Coronary artery (tissue), 2 donors: Measurements from ENCODE around the gene DMPK.
"Not testable (repeated sequence)": the region's sequence is repeated elsewhere in the genome, so short reads cannot be mapped to it uniquely, and the experiment has no call there.

Source experiments
- DNase-seq: peaks from one replicate; pipeline ENCODE4 v3.0.0-alpha.2; 2017; ENCODE audit warnings: low spot score
- H3K27ac ChIP-seq, 2 donors: fragments of 200-600 bp; sonication (generic); one replicate each; pipeline ENCODE4 v1.5.1; 2016 to 2019
- H3K4me3 ChIP-seq: fragments of 200-600 bp; sonication (generic); 2 replicates; pipeline ENCODE4 v1.5.1; 2016; ENCODE audit warnings: mild to moderate bottlenecking, moderate library complexity
- TF ChIP-seq, protein P1 (sequence below): fragments of 200-600 bp; sonication (generic); IDR thresholded peaks from one replicate; pipeline ENCODE4 v1.5.1; 2019; ENCODE audit warnings: antibody characterized with exemption

Gene DMPK

GRCh38 chr19:45742969-45743368 is 39.3 kb downstream of the DMPK start:
- TF ChIP-seq, protein P1, sequence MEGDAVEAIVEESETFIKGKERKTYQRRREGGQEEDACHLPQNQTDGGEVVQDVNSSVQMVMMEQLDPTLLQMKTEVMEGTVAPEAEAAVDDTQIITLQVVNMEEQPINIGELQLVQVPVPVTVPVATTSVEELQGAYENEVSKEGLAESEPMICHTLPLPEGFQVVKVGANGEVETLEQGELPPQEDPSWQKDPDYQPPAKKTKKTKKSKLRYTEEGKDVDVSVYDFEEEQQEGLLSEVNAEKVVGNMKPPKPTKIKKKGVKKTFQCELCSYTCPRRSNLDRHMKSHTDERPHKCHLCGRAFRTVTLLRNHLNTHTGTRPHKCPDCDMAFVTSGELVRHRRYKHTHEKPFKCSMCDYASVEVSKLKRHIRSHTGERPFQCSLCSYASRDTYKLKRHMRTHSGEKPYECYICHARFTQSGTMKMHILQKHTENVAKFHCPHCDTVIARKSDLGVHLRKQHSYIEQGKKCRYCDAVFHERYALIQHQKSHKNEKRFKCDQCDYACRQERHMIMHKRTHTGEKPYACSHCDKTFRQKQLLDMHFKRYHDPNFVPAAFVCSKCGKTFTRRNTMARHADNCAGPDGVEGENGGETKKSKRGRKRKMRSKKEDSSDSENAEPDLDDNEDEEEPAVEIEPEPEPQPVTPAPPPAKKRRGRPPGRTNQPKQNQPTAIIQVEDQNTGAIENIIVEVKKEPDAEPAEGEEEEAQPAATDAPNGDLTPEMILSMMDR: no peak
- H3K4me3 ChIP-seq: no peak overlapping the region
- no peak overlapping the region for H3K27ac ChIP-seq
- DNase-seq: no peak

DNA sequence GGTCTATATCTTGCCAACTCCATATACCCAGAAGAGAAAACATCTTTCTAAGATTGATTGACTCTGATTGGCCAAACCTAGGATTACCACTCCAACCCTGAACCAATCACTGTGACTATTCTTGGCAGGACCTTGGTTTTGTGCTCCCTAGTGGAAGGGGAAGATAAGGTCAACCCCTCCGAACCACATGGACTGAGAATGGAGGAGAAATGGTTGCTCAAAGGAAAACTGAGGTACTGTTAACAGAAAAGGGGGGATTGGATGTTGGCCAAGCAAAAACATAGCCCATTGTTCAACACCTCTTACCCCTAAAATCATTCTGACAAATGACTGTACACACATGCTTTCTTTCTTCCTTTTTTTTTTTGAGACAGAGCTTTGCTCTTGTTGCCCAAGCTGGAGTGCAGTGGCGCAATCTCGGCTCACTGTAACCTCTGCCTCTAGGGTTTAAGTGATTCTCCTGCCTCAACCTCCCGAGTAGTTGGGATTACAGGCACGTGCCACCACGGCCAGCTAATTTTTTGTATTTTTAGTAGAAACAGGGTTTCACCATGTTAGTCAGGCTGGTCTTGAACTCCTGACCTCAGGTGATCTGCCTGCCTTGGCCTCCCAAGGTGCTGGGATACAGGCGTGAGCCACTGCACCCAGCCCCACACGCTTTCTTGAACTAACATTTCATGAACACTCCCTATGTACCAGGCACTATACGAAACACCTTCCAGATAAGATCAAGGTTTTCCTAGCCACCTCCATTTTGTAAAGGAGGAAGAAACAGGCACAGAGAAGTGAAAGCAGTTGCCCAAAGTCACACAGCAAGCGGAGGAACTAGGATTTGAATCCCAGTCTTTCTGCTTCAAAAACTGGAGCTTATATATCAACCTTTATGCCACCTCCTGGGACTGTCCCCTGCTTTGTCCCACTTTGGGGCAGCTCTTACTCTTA is 42.5 kb downstream of the DMPK start:
- no peak overlapping the region for H3K27ac ChIP-seq
- DNase-seq: no peak
- no peak overlapping the region for H3K4me3 ChIP-seq
- TF ChIP-seq, protein P1: no peak

DNA sequence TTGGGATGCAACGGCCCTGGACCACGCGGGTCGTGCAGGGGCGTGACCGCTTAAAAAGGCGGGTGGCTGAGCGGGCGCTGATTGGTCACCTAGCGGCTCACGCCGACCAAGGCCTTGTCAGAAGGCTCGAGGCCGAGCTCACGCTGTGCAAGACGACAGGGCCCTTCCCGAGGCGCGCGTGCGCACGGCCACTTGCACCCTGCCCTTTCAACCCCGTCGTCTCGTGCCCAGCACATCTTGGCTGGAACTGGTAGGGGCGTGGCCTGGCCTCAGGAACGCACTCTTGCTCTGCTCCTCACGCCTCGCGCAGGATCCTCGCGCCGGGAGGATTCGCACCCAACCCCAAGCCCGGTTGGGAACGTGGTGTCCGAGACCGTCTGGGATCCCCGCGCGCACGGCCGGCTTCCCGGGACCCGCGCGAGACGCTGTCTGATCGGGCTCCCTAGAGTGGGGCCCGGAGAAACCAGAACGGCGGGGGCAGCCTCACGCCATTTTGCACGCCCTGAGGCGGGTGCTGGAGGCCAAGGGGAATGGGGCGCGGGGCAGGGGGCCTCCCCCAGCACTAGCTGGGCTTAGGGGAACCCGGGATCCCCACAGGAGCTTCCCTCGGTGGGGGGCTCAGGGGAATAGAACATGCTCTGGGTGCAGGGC is 49.0 kb downstream of the DMPK start, which contains the start of gene MEIOSIN:
Gene MEIOSIN (plus strand): TSS at position 280 of the 651 bp plus-strand sequence. CDS start 1,938 bp downstream, outside the sequence.
- Histone ChIP-seq H3K27ac (no peak within 1 kb of the TSS), H3K4me3 (no peak within 1 kb of the TSS)
- no peak for DNase-seq
- TF ChIP-seq, protein P1: no peak

DNA sequence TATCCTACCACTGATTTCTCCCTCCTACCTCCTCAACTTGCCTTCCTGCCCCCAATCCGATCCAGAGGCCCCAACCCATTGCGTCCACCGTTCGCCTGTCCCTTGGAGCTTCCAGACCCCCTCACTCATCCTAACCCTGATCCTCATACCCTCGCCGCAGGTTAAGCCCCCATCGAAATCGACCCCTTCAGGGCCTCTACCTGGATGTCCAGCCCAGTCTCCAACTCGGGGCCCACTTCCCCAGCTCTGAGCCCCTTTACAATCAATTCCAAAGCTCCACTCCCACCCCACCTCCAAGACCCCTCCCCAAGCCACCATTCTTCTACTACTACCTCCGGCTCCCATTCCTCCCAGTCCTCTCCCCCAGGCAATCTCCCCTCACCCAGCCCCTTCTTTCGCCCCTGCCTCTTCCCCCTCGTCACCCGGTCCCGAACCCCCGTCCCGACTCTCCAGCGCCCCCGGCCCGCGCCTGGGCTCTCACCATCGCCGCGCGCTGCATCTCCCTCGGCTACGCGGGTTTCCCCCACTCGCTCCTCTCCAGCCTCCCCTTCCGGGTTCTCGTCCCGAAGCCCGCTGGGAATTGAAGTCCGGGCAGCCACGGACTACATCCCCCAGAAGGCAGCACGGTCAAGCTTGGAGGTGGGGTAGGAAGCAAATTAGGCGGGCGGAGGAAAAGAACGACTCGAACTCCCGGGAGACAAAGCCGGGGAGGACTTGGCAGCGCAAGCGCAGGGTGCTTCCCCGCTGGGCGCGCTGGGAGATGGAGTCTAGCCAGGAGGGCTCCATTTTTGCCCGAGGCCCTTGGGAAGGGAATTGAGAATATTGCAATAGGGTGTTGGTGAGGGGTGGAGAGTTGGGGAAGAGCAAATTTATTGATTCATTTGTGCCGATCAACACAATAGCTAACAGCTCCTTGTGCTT is 51.7 kb downstream of the DMPK start, which contains the start of gene FBXO46:
Gene FBXO46 (minus strand): TSS at position 529 of the 921 bp plus-strand sequence. CDS start 17,401 bp downstream, outside the sequence.
- TF ChIP-seq, protein P1: no peak
- H3K27ac ChIP-seq: peak within 1 kb of the TSS; percentile 71 to 82
- DNase-seq: peak; percentile 98
- H3K4me3 ChIP-seq: peak within 1 kb of the TSS; percentile 91

DNA sequence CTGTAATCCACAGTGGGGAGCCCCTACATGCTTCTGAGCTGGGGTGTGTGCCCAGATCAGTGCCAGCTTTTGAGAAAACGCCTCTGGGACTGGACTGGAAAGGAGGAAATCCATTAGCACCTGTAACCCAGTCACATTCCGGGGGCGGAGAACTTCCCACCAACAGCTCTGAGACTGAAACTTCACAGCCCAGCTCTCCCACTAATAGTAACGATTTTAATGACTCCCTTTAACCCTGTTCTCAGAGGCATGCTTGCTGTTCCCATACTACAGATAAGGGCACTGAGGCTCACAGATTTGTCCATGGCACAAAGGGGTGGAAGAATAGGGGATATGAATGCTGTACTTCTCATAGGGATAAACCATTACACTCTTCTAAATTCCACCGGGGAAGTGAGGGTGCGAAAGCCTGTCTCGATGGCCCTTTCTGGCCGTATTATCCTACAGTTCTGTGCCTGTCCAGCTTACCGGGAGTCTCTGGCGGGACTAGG is 52.4 kb downstream of the DMPK start:
- TF ChIP-seq, protein P1: no peak
- DNase-seq: no peak
- Histone ChIP-seq H3K4me3 (peak overlapping the region; percentile 91), H3K27ac (peak overlapping the region in 1 of 2 donors; percentile 82)

DNA sequence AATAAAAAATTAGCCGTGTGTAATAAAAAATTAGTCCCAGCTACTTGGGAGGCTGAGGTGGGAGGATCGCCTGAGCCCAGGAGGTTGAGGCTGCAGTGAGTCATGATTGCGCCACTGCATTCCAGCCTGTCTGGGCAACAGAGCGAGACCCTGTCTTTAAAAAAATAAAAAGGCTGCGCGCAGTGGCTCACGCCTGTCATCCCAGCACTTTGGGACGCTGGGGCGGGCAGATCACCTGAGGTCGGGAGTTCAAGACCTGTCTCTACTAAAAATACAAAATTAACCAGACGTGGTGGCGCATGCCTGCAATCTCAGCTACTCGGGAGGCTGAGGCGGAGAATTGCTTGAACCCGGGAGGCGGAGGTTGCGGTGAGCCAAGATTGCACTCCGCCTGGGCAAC is 53.6 kb downstream of the DMPK start:
- H3K27ac ChIP-seq, DNase-seq, H3K4me3 ChIP-seq: not testable (repeated sequence)

DNA sequence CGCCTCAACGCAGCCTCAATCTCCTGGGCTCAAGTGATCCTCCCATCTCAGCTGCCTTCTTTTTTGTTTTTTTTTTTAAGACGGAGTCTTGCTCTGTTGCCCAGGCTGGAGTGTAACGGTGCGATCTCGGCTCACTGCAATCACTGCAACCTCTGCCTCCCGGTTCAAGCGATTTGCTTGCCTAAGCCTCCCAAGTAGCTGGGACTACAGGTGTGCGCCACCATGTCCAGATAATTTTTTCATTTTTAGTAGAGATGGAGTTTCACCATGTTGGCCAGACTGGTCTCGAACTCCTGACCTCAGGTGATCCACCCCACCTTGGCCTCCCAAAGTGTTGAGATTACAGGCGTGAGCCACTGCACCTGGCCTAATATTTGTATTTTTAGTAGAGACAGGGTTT is 62.2 kb downstream of the DMPK start:
- H3K4me3 ChIP-seq, H3K27ac ChIP-seq, DNase-seq: not testable (repeated sequence)
